Choroid plexus epithelial cell (primary cell): Measurements from ENCODE around the gene TIGD3.
A peak's percentile ranks its signal among the peaks of the same experiment; 100 is the strongest.

Experiments used
- DNase-seq: peaks from one replicate; pipeline ENCODE4 v3.0.0-alpha.2; 2010; ENCODE audit warnings: low read depth
- H3K4me3 ChIP-seq: 2 replicates; pipeline ENCODE4 v1.5.1; 2011; ENCODE audit warnings: low read depth, mild to moderate bottlenecking, control low read depth, low read length, moderate library complexity
- CTCF ChIP-seq: conservative IDR thresholded peaks from 2 replicates; pipeline ENCODE4 v1.5.1; 2011; ENCODE audit warnings: low read depth, mild to moderate bottlenecking, control low read depth, inconsistent platforms, low read length, moderate library complexity

Gene TIGD3

DNA sequence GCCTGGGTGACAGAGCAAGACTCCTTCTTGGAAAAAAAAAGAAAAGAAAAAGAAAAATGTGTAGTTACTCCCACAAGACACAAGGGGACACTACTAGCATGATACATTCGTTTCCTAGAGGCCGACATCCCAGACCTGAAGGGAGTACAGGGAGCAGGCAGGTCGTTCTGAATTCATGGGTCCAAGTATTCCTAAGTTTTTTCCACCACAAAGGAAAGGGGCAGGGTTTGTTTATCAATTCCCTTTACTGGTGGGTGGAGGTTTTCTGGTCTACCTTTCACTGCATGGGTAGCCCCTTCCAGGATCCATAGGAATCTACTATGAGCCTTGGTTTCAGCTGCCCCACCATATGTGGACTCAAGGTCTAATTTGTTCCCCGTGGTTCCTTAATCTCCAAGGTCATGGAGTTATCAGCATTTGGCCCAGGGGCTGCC lies 11.8 kb downstream of the TIGD3 start:
- peak; percentile 91 for DNase-seq
- peak; percentile 81 for TF ChIP-seq CTCF
- no peak overlapping the region for H3K4me3 ChIP-seq

GRCh38 chr11:65370659-65371049 lies 16.1 kb downstream of the TIGD3 start:
- DNase-seq, result no peak
- no peak overlapping the region for H3K4me3 ChIP-seq
- TF ChIP-seq CTCF, result no peak

- no peak for TF ChIP-seq CTCF
- no peak overlapping the region for H3K4me3 ChIP-seq
- DNase-seq, result no peak
These were observed 19.5 kb downstream of the TIGD3 start for GRCh38 chr11:65373839-65374580.

DNA sequence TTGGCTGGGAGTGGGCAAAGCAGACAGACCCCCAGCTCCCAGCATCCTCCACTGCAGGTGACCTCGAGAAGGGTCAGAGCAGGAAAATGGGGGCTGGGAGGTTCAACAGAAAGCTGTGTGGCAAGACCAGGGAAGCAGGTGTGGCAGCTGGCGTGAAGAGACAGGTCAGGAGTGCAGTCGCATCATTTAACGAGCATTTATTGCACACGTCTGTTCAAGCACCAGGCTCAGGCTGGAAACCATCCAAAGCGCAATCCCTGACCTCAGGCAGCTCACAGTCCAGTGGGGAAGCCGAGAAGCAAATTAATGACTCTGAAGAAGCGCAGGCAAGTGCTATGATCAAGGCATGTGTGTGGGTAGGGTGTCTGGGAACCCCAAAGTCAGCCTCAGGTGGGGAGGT lies 20.5 kb downstream of the TIGD3 start:
- no peak for DNase-seq
- H3K4me3 ChIP-seq, result no peak overlapping the region
- no peak for TF ChIP-seq CTCF

DNA sequence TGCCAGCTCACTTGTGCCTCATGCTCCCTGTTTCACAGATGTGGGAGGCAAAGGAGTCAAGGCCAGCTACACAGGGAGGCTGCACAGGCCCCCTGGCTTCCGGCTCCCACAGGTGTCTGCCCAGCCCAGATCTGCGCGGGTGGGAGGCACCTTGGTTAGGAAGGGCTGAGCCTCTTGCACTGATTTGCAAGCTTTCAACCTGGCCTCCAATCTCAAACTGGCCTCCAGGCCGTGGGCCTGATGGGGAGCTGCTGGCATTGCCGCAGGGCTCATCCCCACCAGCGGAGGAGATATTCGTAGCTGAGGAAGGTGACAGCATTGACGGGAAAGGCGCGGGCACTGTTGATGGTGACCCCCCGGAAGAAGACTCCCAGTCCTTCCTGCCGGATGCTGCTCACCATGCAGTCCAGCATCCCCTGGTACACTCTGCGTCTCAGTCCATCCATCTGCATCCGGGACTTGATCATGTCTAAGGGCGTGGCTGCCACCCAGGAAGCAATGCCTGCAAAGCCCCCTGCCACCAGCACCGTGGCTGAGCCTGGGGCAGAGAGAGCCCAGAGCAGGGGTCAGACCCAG lies 21.7 kb downstream of the TIGD3 start:
- H3K4me3 ChIP-seq, result no peak overlapping the region
- DNase-seq, result no peak
- TF ChIP-seq CTCF, result no peak

- DNase-seq, result no peak
- no peak for TF ChIP-seq CTCF
- H3K4me3 ChIP-seq, result no peak overlapping the region
These were observed 22.5 kb downstream of the TIGD3 start for GRCh38 chr11:65377036-65377435.

GRCh38 chr11:65377777-65378176 lies 23.2 kb downstream of the TIGD3 start:
- DNase-seq, result no peak
- H3K4me3 ChIP-seq, result no peak overlapping the region
- TF ChIP-seq CTCF, result no peak
